SK-N-SH treated with all-trans-retinoic acid at 6 μM for 48 hours (cell line): ENCODE measurements around the gene TBL1XR1.

Experiments used
- ATAC-seq: fragments of 200-7000 bp; cut with Tn5 transposase; 3 replicates; pipeline ENCODE4 v1.9.1; 2020; ENCODE audit warnings: mild to moderate bottlenecking, moderate library complexity
- ARNTL ChIP-seq: fragments of 450-650 bp; formaldehyde crosslinking; IDR thresholded peaks from 2 replicates; pipeline ENCODE4 v1.5.0; 2020; ENCODE audit warnings: low read depth, mild to moderate bottlenecking, moderate library complexity, borderline replicate concordance
- BACH2 ChIP-seq: fragments of 250-450 bp; sonication (Bioruptor Pico); IDR thresholded peaks from 2 replicates; pipeline ENCODE4 v1.9.0; 2021; ENCODE audit warnings: mild to moderate bottlenecking, borderline replicate concordance
- CSDC2 ChIP-seq: fragments of 250-450 bp; sonication (Bioruptor Pico); IDR thresholded peaks from 2 replicates; pipeline ENCODE4 v1.5.0; 2020; ENCODE audit warnings: mild to moderate bottlenecking, moderate library complexity
- PPARA ChIP-seq: fragments of 250-450 bp; sonication (Bioruptor Pico); IDR thresholded peaks from 2 replicates; pipeline ENCODE4 v1.5.0; 2020; ENCODE audit warnings: mild to moderate bottlenecking, borderline replicate concordance
- RARB ChIP-seq: fragments of 250-450 bp; sonication (Bioruptor Pico); IDR thresholded peaks from 2 replicates; pipeline ENCODE4 v1.8.0; 2021; ENCODE audit warnings: mild to moderate bottlenecking, moderate library complexity
- TCF4 ChIP-seq: fragments of 250-450 bp; sonication (Bioruptor Pico); IDR thresholded peaks from 2 replicates; pipeline ENCODE4 v1.8.0; 2021; ENCODE audit warnings: mild to moderate bottlenecking, moderate library complexity, borderline replicate concordance
- TOX ChIP-seq: fragments of 250-450 bp; sonication (Bioruptor Pico); IDR thresholded peaks from 2 replicates; pipeline ENCODE4 v1.8.0; 2021; ENCODE audit warnings: mild to moderate bottlenecking, moderate library complexity, borderline replicate concordance
- ZFP30 ChIP-seq: fragments of 450-650 bp; formaldehyde crosslinking; IDR thresholded peaks from 2 replicates; pipeline ENCODE4 v1.5.0; 2022; ENCODE audit warnings: mild to moderate bottlenecking, moderate library complexity
- ZNF565 ChIP-seq: fragments of 450-650 bp; formaldehyde crosslinking; conservative IDR thresholded peaks from 2 replicates; pipeline ENCODE4 v1.5.0; 2020; ENCODE audit warnings: low read depth, mild to moderate bottlenecking, moderate library complexity
- ZNF8 ChIP-seq: fragments of 450-650 bp; formaldehyde crosslinking; IDR thresholded peaks from 2 replicates; pipeline ENCODE4 v1.5.0; 2020; ENCODE audit warnings: mild to moderate bottlenecking, moderate library complexity
- TF ChIP-seq, protein P1 (sequence below): fragments of 250-450 bp; sonication (Bioruptor Pico); IDR thresholded peaks from 2 replicates; pipeline ENCODE4 v1.5.1; 2021; ENCODE audit warnings: mild to moderate bottlenecking, moderate library complexity
- TF ChIP-seq, protein P2 (sequence below): fragments of 250-450 bp; sonication (Bioruptor Pico); IDR thresholded peaks from 2 replicates; pipeline ENCODE4 v1.5.1; 2020; ENCODE audit warnings: low read depth, mild to moderate bottlenecking, moderate library complexity
- TF ChIP-seq, protein P3 (sequence below): fragments of 250-450 bp; sonication (Bioruptor Pico); IDR thresholded peaks from 2 replicates; pipeline ENCODE4 v1.8.0; 2020; ENCODE audit warnings: mild to moderate bottlenecking, moderate library complexity, borderline replicate concordance
- TF ChIP-seq, protein P4 (sequence below): fragments of 250-450 bp; sonication (Bioruptor Pico); IDR thresholded peaks from 2 replicates; pipeline ENCODE4 v1.5.0; 2020; ENCODE audit warnings: mild to moderate bottlenecking, moderate library complexity
- TF ChIP-seq, protein P5 (sequence below): fragments of 250-450 bp; sonication (Bioruptor Pico); IDR thresholded peaks from 2 replicates; pipeline ENCODE4 v1.8.0; 2021; ENCODE audit warnings: low read depth, mild to moderate bottlenecking, moderate library complexity, borderline replicate concordance

TBL1XR1 gene

DNA sequence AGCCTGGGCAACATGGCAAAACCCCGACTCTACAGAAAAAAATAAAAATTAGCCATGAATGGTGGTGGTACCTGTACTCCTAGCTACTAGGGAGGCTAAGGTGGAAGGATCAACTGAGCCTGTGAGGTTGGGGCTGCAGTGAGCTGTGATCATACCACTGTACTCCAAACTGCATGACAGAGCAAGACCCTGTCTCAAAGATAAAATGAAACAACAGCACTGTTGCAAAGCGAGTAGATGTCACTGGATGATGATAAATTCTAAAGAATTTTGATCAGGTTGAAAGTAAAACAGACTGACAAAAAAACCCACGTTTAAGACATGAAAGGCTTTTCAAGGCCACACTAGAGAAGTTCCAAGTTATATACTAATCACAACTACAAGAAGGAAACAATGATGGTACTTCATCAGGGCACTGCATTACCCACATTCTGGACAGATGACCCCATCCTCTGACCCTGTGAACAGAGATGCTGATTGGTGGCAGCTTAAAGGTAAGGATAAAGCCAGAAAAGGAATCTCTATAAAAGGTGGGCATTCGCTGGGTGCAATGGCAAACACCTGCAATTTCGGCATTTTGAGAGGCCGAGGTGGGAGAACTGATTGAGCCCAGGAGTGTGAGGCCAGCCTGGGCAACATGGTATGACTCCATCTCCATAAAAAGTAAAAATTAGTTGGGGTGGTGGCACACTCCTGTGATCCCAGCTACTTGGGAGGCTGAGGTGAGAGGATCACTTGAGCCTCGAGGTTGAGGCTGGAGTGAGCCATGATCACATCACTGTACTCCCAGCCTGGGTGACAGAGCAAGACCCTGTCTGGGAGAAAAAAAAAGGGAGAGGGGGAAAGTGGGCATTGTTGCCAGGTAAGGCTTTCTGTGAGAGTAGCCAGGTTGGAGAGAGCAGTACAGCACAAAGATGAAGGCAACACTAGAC, 59.2 kb downstream of the TBL1XR1 start:
- TF ChIP-seq, protein P1, sequence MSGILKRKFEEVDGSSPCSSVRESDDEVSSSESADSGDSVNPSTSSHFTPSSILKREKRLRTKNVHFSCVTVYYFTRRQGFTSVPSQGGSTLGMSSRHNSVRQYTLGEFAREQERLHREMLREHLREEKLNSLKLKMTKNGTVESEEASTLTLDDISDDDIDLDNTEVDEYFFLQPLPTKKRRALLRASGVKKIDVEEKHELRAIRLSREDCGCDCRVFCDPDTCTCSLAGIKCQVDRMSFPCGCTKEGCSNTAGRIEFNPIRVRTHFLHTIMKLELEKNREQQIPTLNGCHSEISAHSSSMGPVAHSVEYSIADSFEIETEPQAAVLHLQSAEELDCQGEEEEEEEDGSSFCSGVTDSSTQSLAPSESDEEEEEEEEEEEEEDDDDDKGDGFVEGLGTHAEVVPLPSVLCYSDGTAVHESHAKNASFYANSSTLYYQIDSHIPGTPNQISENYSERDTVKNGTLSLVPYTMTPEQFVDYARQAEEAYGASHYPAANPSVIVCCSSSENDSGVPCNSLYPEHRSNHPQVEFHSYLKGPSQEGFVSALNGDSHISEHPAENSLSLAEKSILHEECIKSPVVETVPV (CRISPR knock-in tag): no peak
- TF ChIP-seq, protein P2, sequence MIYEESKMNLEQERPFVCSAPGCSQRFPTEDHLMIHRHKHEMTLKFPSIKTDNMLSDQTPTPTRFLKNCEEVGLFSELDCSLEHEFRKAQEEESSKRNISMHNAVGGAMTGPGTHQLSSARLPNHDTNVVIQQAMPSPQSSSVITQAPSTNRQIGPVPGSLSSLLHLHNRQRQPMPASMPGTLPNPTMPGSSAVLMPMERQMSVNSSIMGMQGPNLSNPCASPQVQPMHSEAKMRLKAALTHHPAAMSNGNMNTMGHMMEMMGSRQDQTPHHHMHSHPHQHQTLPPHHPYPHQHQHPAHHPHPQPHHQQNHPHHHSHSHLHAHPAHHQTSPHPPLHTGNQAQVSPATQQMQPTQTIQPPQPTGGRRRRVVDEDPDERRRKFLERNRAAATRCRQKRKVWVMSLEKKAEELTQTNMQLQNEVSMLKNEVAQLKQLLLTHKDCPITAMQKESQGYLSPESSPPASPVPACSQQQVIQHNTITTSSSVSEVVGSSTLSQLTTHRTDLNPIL: no peak
- TF ChIP-seq PPARA (CRISPR knock-in tag) (no peak), TCF4 (CRISPR knock-in tag) (no peak), RARB (CRISPR knock-in tag) (no peak), BACH2 (CRISPR knock-in tag) (no peak)
- no peak for ATAC-seq

DNA sequence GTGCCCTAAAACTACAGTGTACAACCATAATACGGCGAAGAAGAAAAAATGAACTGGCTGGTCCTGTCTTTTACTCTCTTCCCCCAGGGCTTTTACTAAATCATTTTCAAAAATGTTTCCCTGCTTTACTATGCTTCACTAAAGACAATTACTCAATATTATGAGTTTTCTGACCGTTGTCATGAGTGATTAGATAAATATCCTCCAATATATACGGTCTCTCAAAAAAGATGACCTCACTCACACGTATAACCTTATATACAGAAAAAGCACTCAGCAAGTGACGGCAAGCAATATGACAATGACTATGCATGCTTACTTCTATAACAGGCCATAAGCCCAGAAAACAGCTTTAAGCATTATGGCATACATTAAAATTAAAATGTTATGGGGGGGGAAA, 60.5 kb downstream of the TBL1XR1 start:
- no peak for TF ChIP-seq ARNTL (CRISPR knock-in tag)
- TF ChIP-seq, all 23 proteins: peak for 0

DNA sequence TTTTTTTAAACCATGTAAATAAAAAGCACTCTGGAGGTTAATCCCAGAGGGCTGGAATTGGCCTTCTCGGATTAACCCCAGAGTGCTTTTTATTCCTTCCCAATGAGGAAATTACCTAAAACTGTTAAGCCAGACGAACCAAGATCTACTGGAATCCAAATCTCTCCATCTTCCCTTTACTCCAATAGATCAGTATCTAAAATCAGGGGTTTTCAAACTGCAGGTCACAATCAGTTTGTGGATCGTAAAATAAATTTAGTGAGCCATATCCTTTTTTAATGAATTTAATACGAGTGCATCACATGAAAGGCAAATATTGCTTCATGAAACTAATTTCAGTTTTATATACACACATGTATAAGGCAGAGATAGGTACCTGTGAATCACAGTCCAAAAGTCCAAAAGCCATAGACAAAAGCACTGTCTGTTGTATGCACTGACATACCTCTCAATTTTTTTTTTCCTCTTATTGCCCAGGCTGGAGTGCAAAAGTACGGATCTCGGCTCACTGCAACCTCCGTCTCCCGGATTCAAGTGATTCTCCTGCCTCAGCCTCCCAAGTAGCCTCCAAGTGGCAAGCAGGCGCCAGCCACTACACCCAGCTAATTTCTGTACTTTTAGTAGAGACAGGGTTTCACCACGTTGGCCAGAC, 61.3 kb downstream of the TBL1XR1 start:
- TF ChIP-seq TCF4 (CRISPR knock-in tag) (no peak), ZNF565 (CRISPR knock-in tag) (no peak), ZNF8 (CRISPR knock-in tag) (no peak), ZFP30 (CRISPR knock-in tag) (no peak), BACH2 (CRISPR knock-in tag) (no peak), CSDC2 (CRISPR knock-in tag) (no peak), RARB (CRISPR knock-in tag) (no peak), TOX (CRISPR knock-in tag) (no peak)
- TF ChIP-seq, protein P3, sequence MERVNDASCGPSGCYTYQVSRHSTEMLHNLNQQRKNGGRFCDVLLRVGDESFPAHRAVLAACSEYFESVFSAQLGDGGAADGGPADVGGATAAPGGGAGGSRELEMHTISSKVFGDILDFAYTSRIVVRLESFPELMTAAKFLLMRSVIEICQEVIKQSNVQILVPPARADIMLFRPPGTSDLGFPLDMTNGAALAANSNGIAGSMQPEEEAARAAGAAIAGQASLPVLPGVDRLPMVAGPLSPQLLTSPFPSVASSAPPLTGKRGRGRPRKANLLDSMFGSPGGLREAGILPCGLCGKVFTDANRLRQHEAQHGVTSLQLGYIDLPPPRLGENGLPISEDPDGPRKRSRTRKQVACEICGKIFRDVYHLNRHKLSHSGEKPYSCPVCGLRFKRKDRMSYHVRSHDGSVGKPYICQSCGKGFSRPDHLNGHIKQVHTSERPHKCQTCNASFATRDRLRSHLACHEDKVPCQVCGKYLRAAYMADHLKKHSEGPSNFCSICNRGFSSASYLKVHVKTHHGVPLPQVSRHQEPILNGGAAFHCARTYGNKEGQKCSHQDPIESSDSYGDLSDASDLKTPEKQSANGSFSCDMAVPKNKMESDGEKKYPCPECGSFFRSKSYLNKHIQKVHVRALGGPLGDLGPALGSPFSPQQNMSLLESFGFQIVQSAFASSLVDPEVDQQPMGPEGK (CRISPR knock-in tag): no peak
- TF ChIP-seq, protein P4, sequence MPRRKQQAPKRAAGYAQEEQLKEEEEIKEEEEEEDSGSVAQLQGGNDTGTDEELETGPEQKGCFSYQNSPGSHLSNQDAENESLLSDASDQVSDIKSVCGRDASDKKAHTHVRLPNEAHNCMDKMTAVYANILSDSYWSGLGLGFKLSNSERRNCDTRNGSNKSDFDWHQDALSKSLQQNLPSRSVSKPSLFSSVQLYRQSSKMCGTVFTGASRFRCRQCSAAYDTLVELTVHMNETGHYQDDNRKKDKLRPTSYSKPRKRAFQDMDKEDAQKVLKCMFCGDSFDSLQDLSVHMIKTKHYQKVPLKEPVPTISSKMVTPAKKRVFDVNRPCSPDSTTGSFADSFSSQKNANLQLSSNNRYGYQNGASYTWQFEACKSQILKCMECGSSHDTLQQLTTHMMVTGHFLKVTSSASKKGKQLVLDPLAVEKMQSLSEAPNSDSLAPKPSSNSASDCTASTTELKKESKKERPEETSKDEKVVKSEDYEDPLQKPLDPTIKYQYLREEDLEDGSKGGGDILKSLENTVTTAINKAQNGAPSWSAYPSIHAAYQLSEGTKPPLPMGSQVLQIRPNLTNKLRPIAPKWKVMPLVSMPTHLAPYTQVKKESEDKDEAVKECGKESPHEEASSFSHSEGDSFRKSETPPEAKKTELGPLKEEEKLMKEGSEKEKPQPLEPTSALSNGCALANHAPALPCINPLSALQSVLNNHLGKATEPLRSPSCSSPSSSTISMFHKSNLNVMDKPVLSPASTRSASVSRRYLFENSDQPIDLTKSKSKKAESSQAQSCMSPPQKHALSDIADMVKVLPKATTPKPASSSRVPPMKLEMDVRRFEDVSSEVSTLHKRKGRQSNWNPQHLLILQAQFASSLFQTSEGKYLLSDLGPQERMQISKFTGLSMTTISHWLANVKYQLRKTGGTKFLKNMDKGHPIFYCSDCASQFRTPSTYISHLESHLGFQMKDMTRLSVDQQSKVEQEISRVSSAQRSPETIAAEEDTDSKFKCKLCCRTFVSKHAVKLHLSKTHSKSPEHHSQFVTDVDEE: no peak
- TF ChIP-seq, protein P2: no peak
- TF ChIP-seq, protein P5, sequence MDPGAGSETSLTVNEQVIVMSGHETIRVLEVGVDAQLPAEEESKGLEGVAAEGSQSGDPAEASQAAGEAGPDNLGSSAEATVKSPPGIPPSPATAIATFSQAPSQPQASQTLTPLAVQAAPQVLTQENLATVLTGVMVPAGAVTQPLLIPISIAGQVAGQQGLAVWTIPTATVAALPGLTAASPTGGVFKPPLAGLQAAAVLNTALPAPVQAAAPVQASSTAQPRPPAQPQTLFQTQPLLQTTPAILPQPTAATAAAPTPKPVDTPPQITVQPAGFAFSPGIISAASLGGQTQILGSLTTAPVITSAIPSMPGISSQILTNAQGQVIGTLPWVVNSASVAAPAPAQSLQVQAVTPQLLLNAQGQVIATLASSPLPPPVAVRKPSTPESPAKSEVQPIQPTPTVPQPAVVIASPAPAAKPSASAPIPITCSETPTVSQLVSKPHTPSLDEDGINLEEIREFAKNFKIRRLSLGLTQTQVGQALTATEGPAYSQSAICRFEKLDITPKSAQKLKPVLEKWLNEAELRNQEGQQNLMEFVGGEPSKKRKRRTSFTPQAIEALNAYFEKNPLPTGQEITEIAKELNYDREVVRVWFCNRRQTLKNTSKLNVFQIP (CRISPR knock-in tag): no peak
- ATAC-seq: no peak

More for the DNA sequence above, 60.5 kb downstream of the TBL1XR1 start:
- ATAC-seq: no peak
